SH-SY5Y (cell line): ENCODE data around the gene TTF1.

Source experiments
- GATA2 ChIP-seq: IDR thresholded peaks from 2 replicates; pipeline ENCODE4 v1.6.1; 2011; ENCODE audit warnings: mild to moderate bottlenecking, low read depth, low read length
- GATA3 ChIP-seq: IDR thresholded peaks from 2 replicates; pipeline ENCODE4 v1.6.1; 2011; ENCODE audit warnings: low read depth, mild to moderate bottlenecking, low read length, moderate library complexity

- TF ChIP-seq GATA2 (no peak), GATA3 (no peak)
Observed at GRCh38 chr9:132364068-132364467, 42.6 kb downstream of the TTF1 start.
